Liver (tissue), 3 donors: ENCODE measurements around the gene RREB1.

Source experiments
- ATF3 ChIP-seq: IDR thresholded peaks from 2 replicates; pipeline ENCODE4 v1.6.1; 2016; ENCODE audit warnings: antibody characterized with exemption
- CTCF ChIP-seq: fragments of 150-350 bp; IDR thresholded peaks from 2 replicates; pipeline ENCODE4 v1.5.1; 2017; ENCODE audit warnings: improper control_type of control experiment, low read depth, low read length; ENCODE audit not compliant: missing input control
- RAD21 ChIP-seq, 2 donors: IDR thresholded peaks; 2 replicates each; pipeline ENCODE4 v1.6.1; 2016; ENCODE audit warnings: antibody characterized with exemption in 2 of 2, mild to moderate bottlenecking in 2 of 2
- REST ChIP-seq: IDR thresholded peaks from 2 replicates; pipeline ENCODE4 v1.6.1; 2016; ENCODE audit warnings: antibody characterized with exemption, mild to moderate bottlenecking
- SP1 ChIP-seq: IDR thresholded peaks from 2 replicates; pipeline ENCODE4 v1.6.1; 2018; ENCODE audit warnings: antibody characterized with exemption, mild to moderate bottlenecking
- YY1 ChIP-seq: IDR thresholded peaks from 2 replicates; pipeline ENCODE4 v1.6.1; 2016; ENCODE audit warnings: antibody characterized with exemption, mild to moderate bottlenecking
- donor health status: healthy.
- donor health status: healthy.

- TF ChIP-seq RAD21 (IDR thresholded peaks at IDR 0.05) = no peak
- TF ChIP-seq CTCF = no peak
- TF ChIP-seq REST = no peak
- no peak for TF ChIP-seq SP1
- no peak for TF ChIP-seq ATF3
- no peak for TF ChIP-seq YY1
These were observed 121.9 kb downstream of the RREB1 start for GRCh38 chr6:7229376-7230326.
